GM19239 (cell line): ENCODE results near the gene HSD17B1.
"Not testable (repeated sequence)": the region's sequence is repeated elsewhere in the genome, so short reads cannot be mapped to it uniquely, and the experiment has no call there.

Source experiments
- DNase-seq: peaks from one replicate; pipeline ENCODE4 v3.0.0; 2011; ENCODE audit warnings: low spot score; ENCODE audit not compliant: insufficient read length
- FAIRE-seq: peaks from 2 replicates; lab custom pipeline; 2011; peaks lifted over from hg19 to GRCh38; lab: Jason Lieb, UNC

Gene HSD17B1, protein sequence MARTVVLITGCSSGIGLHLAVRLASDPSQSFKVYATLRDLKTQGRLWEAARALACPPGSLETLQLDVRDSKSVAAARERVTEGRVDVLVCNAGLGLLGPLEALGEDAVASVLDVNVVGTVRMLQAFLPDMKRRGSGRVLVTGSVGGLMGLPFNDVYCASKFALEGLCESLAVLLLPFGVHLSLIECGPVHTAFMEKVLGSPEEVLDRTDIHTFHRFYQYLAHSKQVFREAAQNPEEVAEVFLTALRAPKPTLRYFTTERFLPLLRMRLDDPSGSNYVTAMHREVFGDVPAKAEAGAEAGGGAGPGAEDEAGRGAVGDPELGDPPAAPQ

DNA sequence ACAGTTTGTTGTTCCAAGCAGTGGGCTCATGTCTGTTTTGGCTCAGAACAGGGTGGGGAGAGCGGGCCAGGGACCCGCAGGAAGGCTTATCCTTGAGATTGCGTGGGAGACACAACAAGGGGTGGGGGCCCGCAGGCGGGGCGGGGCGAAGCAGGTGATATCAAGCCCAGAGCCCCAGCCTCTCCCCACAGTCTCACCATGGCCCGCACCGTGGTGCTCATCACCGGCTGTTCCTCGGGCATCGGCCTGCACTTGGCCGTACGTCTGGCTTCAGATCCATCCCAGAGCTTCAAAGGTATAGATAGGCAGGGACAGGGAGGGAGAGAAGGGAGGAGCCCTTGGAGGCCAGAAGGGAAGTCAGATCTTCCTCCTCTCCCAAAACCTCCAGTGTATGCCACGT is at the start of gene HSD17B1:
Gene HSD17B1 (plus strand): TSS at position 188 of the 400 bp plus-strand sequence. CDS start 11 bp downstream, at position 199.
- not testable (repeated sequence) for FAIRE-seq, DNase-seq

DNA sequence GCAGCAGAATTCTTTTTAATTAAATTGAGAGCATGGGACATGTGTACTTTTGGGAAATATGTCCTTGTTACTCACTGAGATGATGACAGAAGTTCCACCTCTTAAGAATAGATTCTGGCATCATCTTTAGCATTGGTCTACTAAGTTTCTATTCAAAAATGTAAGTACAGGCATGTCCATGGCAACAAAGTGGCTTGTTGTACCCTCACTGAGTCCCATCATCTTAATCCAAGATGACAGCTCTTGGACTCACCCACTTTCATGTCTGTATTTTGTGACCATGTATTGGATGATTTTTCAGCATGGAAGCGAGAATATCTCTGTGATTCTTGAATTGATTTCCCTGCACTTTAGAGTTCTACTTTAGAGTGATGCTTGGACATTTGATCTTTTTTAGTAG is 49.8 kb upstream of the HSD17B1 start:
- DNase-seq (no peak), FAIRE-seq (no peak)

DNA sequence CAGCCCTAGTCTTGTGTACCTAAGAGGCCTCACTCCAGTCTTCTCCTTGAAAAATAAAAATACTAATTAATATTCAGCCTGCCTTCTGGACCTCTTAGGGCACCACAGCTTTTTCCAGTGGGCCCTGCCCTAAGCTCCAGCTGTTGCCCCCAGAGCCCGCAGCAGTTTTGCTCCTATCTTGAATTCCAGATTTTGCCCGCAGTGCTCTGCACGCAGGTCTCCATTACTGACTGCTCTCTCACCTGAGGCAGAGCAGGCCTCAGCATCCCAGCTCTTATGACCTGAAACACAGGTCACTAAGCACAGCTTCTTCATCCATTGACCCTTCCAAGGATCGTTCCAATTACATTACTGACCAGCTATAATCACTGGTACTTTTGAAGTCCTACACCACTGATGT is 45.1 kb upstream of the HSD17B1 start:
- no peak for FAIRE-seq
- no peak for DNase-seq

GRCh38 chr17:42508426-42509165 is 44.1 kb upstream of the HSD17B1 start:
- DNase-seq, result no peak

GRCh38 chr17:42509409-42509808 is 43.3 kb upstream of the HSD17B1 start:
- no peak for DNase-seq
- FAIRE-seq, result no peak

More at GRCh38 chr17:42508426-42509165, 44.1 kb upstream of the HSD17B1 start:
- no peak for FAIRE-seq

- FAIRE-seq (peak; percentile 26), DNase-seq (no peak)
These were observed 42.9 kb upstream of the HSD17B1 start for GRCh38 chr17:42509841-42510240.

GRCh38 chr17:42512246-42512645 is 40.5 kb upstream of the HSD17B1 start:
- FAIRE-seq (no peak), DNase-seq (no peak)

GRCh38 chr17:42512733-42513251 is 39.9 kb upstream of the HSD17B1 start:
- DNase-seq, result no peak
- no peak for FAIRE-seq

- FAIRE-seq, result no peak
These were observed 39.0 kb upstream of the HSD17B1 start for GRCh38 chr17:42513686-42514085.

DNA sequence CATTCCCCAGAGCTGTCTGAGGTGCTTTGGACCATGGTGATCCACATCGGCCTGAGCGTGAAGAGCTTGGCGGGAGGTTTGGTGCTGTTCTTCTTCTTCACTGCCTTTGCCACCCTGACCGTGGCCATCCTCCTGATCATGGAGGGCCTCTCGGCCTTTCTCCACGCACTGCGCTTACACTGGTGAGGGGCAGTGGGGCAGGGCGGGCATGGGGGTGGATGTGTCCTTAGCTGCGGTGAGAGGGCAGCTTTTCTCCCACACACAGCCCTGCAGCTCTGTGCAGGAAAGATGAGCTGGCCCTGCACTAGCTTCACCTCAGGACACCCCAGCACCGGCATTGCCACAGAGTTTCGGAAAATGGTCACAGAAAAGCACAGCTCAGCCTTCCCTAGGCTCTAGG is 38.4 kb upstream of the HSD17B1 start:
- FAIRE-seq (no peak), DNase-seq (no peak)

More at GRCh38 chr17:42513686-42514085, 39.0 kb upstream of the HSD17B1 start:
- DNase-seq, result no peak

DNA sequence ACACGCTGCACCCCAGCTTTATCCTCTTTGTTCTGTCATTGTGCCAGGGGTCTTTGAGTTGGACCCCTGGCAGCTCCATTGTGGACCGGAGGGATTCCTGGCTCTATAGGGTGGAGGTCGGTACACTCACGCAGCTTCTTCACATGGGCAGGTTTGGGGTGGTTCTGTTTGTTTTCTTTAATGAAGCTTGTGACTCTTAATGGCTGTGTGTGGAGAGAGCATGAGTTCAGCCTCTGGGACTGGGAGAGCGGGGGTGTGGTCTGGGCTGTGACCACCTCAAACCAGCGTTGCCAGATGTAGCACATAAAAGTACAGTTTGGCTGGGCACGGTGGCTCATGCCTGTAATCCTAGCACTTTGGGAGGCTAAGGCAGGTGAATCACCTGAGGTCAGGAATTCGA is 37.9 kb upstream of the HSD17B1 start:
- FAIRE-seq, result no peak

GRCh38 chr17:42517516-42517915 is 35.2 kb upstream of the HSD17B1 start:
- DNase-seq, result peak; percentile 81
- peak; percentile 88 for FAIRE-seq

More for the DNA sequence above, 37.9 kb upstream of the HSD17B1 start:
- no peak for DNase-seq

- no peak for DNase-seq
- FAIRE-seq, result no peak
These were observed 34.5 kb upstream of the HSD17B1 start for GRCh38 chr17:42518046-42518754.

- no peak for FAIRE-seq
- no peak for DNase-seq
These were observed 33.8 kb upstream of the HSD17B1 start for GRCh38 chr17:42518755-42519545.

GRCh38 chr17:42519546-42520491 is 32.9 kb upstream of the HSD17B1 start:
- DNase-seq (no peak), FAIRE-seq (no peak)

GRCh38 chr17:42520540-42520951 is 32.2 kb upstream of the HSD17B1 start:
- FAIRE-seq (no peak), DNase-seq (no peak)

GRCh38 chr17:42521036-42521435 is 31.7 kb upstream of the HSD17B1 start:
- no peak for DNase-seq
- no peak for FAIRE-seq

DNA sequence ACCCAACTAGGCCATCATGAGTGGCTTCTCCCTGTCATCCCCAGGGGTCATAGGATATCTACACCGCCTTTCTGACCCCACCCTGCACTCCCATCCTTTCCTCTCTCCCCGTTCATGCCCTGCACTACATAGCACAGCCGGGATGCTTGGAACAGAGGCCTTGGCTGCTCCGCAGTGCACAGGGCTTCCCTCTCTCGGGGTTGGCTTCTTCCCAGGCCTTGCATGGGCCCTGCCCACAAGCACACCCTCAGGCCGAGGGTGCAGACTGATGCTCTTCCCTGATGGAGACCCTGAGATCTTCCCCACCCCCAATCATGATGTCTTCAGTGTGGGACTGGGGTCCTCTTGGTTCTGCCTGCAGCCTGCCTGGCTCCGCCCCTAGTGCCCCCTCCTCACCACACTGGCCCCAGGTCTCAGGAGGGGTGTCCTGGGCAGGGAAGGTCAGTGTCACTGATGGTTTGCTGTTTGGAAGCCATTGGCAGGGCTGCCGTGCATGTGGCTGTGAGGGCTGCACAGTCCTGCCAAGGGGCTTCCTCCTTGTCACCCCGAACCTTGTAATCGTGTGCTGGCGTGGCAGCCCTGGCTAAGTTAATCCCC is 31.0 kb upstream of the HSD17B1 start:
- no peak for FAIRE-seq

More for the DNA sequence above, 31.0 kb upstream of the HSD17B1 start:
- no peak for DNase-seq
